Thyroid gland (tissue), 4 donors: ENCODE results near the gene FCHSD2. TPM values are rescaled to one million over a fixed set of nuclear protein-coding genes. Genes with fewer than 3 reads are reported as not detected.

ENCODE experiments used
- DNase-seq, 2 donors: peaks; one replicate each; pipeline ENCODE4 v3.0.0-alpha.2; 2019
- H3K27ac ChIP-seq, 3 donors: fragments of 200-600 bp; sonication (generic); 1 replicate in 2 of 3; 2 replicates in 1 of 3; pipeline ENCODE4 v1.5.1; 2016 to 2019; ENCODE audit warnings: mild to moderate bottlenecking in 1 of 3, moderate library complexity in 1 of 3
- H3K27me3 ChIP-seq: fragments of 200-600 bp; sonication (generic); one replicate; pipeline ENCODE4 v1.5.1; 2019
- H3K36me3 ChIP-seq, 2 donors: fragments of 200-600 bp; sonication (generic); one replicate each; pipeline ENCODE4 v1.5.1; 2016 to 2019
- H3K4me1 ChIP-seq, 2 donors: fragments of 200-600 bp; sonication (generic); one replicate each; pipeline ENCODE4 v1.5.1; 2017 to 2019
- H3K4me3 ChIP-seq, 3 donors: fragments of 200-600 bp; sonication (generic); replicated peaks in 1 of 3; 1 replicate in 2 of 3; 2 replicates in 1 of 3; pipeline ENCODE4 v1.5.1; 2016; ENCODE audit warnings: mild to moderate bottlenecking in 1 of 3
- H3K9me3 ChIP-seq: fragments of 200-600 bp; sonication (generic); one replicate; pipeline ENCODE4 v1.5.1; 2017
- POLR2A ChIP-seq, 2 donors: fragments of 450-650 bp; IDR thresholded peaks; one replicate each; pipeline ENCODE4 v1.6.1; 2017; ENCODE audit warnings: antibody characterized with exemption in 2 of 2, mild to moderate bottlenecking in 2 of 2, moderate library complexity in 1 of 2
- WGBS, 2 donors: methylation state at CpG; one replicate each; pipeline ENCODE4 v1.1.5; 2017; 5-methylcytosine and 5-hydroxymethylcytosine counted together
- intact Hi-C: fragments of 100-400 bp; cut with DNase I; formaldehyde crosslinking; loops from one replicate; pipeline ENCODE4 v1.15.1; 2023
- total RNA-seq, 4 donors: library from RNA; depleted of rRNA; stranded (reverse); fragments of >200 nt; gene quantifications; one replicate each; pipeline ENCODE4 v1.2.3, GENCODE V29; 2016
- TF ChIP-seq, protein P1 (sequence below), 6 experiments: fragments of 200-600 bp in 3 of 6; fragments of 450-650 bp in 3 of 6; sonication (generic) in 3 of 6; IDR thresholded peaks; one replicate each; pipeline ENCODE4 v1.5.1; 2016 to 2019; ENCODE audit warnings: antibody characterized with exemption in 6 of 6, mild to moderate bottlenecking in 2 of 6, inconsistent platforms in 1 of 6, moderate library complexity in 1 of 6

FCHSD2 gene
- total RNA-seq, 4 donors from 2014 or later = 13.5 to 21.7 (median 16.9) TPM

DNA sequence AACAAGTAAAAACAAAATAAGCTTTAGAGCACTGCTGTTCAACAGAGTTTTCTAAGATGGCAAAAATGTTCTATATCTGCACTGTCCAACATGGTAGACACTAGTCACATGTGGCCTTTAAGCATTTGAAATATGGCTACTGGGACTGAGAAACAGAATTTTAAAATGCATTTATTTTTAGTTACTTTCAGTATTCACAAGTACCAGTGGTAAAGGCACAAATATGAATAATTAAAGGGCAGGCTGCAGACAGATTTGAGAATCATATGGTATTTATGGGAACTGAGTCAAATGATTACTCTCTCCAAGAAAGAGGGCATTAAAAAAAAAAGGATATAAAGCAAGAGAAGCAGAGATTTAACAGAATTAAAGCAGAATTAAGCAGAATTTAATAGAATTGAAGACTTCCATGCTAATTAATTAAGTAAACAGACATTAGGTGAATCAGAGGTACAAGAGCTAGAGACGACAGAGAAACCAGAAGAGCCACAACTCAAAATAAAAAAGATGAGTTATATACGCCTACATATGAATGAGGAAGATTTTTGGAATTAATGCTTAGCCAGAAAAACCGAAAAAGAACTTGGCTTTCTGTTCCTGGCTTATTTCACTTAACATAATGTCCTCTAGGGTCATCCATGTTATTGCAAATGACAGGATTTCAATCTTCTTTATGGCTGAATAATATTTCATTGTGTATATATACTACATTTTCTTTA lies 167.5 kb downstream of the FCHSD2 start:
- no peaks in the 10 kb centered on the region for H3K4me1 ChIP-seq
- H3K4me3 ChIP-seq = no peak overlapping the region
- TF ChIP-seq POLR2A (IDR thresholded peaks at IDR 0.05) = no peak
- TF ChIP-seq, protein P1, sequence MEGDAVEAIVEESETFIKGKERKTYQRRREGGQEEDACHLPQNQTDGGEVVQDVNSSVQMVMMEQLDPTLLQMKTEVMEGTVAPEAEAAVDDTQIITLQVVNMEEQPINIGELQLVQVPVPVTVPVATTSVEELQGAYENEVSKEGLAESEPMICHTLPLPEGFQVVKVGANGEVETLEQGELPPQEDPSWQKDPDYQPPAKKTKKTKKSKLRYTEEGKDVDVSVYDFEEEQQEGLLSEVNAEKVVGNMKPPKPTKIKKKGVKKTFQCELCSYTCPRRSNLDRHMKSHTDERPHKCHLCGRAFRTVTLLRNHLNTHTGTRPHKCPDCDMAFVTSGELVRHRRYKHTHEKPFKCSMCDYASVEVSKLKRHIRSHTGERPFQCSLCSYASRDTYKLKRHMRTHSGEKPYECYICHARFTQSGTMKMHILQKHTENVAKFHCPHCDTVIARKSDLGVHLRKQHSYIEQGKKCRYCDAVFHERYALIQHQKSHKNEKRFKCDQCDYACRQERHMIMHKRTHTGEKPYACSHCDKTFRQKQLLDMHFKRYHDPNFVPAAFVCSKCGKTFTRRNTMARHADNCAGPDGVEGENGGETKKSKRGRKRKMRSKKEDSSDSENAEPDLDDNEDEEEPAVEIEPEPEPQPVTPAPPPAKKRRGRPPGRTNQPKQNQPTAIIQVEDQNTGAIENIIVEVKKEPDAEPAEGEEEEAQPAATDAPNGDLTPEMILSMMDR (IDR thresholded peaks at IDR 0.05) = no peak
- H3K9me3 ChIP-seq = no peaks in the 10 kb centered on the region
- WGBS, 2 donors = 91 to 95% methylated on average over 3 of the region's 3 CpGs
- no peaks in the 10 kb centered on the region for H3K36me3 ChIP-seq
- DNase-seq = no peak
- no peak overlapping the region for H3K27ac ChIP-seq
- H3K27me3 ChIP-seq = no peaks in the 10 kb centered on the region
- intact Hi-C loops = no loop called here

DNA sequence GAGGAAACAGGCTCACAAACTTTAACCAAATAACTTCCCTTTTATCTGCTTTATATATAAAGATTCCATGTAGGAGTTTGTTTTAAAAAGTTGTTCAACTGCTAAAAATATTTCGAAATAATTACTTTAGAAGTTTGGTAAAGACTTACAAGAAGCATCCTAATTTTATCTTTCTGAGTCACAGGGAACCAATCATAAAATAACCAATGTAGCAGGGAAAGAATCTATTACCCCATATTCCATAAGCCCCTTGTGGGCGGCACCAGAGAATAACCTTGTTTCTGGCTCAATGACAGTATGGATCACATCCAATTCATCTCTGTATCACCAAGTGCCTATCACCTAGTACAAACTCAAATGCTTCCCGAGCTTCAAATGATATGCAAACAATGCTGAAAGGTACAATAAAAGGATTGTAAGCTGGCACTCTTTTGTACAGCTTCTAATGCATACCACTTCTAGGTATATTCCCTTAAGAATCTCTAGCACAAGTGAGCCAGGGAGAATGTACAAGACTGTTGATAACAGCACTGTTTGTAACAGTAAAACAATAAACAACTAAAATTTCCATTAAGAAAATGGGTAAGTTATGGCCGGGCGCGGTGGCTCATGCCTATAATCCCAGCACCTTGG lies 169.5 kb downstream of the FCHSD2 start:
- Histone ChIP-seq H3K4me1 (no peaks in the 10 kb centered on the region), H3K36me3 (no peaks in the 10 kb centered on the region), H3K9me3 (no peaks in the 10 kb centered on the region), H3K27me3 (no peaks in the 10 kb centered on the region), H3K4me3 (no peak overlapping the region), H3K27ac (no peak overlapping the region)
- DNase-seq = no peak
- WGBS, 2 donors = 91% methylated on average over 6 of the region's 6 CpGs
- intact Hi-C loops = no loop called here
- TF ChIP-seq, protein P1 (IDR thresholded peaks at IDR 0.05) = no peak
- no peak for TF ChIP-seq POLR2A (IDR thresholded peaks at IDR 0.05)

DNA sequence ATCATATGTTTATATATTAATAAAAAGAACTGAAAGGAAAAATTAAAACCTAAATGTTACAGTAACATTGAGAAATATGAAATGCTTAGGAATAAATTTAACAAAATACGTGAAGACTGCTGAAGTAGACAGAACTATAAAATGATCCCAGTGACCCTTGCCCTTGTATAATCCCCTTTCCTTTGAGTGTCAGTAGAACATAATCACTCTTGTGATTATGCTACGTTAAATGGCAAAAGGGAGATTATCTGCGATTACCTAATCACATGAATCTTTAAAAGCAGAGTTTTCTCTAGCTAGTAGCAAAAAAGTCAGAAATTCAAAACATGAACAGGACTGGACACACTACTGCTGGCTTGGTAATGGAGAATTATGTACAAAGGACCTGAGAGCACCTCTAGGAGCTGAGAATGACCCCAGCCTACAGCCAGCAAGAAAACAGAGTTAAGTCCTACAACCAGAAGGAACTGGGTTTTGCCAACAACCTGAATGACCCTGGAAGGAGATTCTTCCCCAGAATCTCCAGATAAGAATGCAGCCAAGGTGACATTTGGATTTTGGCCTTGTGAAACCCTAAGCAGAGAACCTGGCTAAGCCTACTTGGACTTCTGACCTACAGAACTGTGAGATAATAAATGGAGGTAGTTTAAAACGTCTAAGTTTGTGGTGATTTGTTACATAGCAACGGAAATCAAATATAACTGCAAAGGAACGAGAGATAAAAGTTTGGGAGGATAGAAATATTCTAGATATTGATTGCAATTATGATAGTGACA lies 170.7 kb downstream of the FCHSD2 start:
- Histone ChIP-seq H3K27ac (no peak overlapping the region), H3K4me1 (no peaks in the 10 kb centered on the region), H3K4me3 (no peak overlapping the region), H3K27me3 (no peaks in the 10 kb centered on the region), H3K36me3 (no peaks in the 10 kb centered on the region), H3K9me3 (no peaks in the 10 kb centered on the region)
- DNase-seq = no peak
- WGBS, 2 donors = 92 to 95% methylated on average over 6 of the region's 6 CpGs
- intact Hi-C loops = no loop called here
- TF ChIP-seq, protein P1 (IDR thresholded peaks at IDR 0.05) = no peak

GRCh38 chr11:72970557-72971118 lies 171.5 kb downstream of the FCHSD2 start:
- H3K9me3 ChIP-seq = no peaks in the 10 kb centered on the region
- H3K4me3 ChIP-seq = no peak overlapping the region
- TF ChIP-seq, protein P1 (IDR thresholded peaks at IDR 0.05) = no peak
- TF ChIP-seq POLR2A (IDR thresholded peaks at IDR 0.05) = no peak
- intact Hi-C loops = no loop called here
- no peak overlapping the region for H3K27ac ChIP-seq
- no peak for DNase-seq
- WGBS, 2 donors = 87 to 90% methylated on average over 6 of the region's 6 CpGs
- H3K27me3 ChIP-seq = no peaks in the 10 kb centered on the region
- no peaks in the 10 kb centered on the region for H3K4me1 ChIP-seq
- no peaks in the 10 kb centered on the region for H3K36me3 ChIP-seq
